Non-pigmented ciliary epithelial cell (primary cell): ENCODE data around the gene TPPP2.
A peak's percentile ranks its signal among the peaks of the same experiment; 100 is the strongest.
"Not testable (repeated sequence)": the region's sequence is repeated elsewhere in the genome, so short reads cannot be mapped to it uniquely, and the experiment has no call there.

Experiments
- DNase-seq: peaks from one replicate; pipeline ENCODE4 v3.0.0-alpha.2; 2010; ENCODE audit warnings: low read depth

TPPP2 gene

DNA sequence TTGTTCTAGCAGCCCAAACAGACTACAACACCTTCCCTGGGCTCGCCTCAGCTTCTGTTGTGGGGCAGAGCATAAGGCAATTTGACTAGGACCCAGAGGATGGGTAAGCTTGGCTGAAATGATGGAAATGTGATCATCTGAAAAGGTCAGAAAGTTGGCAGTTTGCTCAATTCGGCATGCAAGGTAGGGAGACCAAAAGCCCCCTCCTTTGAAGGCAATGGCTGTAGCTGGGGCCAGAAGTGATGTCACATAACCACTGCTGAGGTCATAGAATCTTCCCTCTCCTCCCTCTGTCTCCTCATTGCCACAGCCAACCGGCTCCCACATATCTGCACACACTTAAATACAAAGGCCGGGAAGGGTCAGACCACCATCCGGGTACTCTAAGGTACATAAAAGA lies at the start of gene TPPP2:
Gene TPPP2 (plus strand): TSS at position 301 of the 400 bp plus-strand sequence. CDS start 365 bp downstream, outside the sequence.
- no peak for DNase-seq

DNA sequence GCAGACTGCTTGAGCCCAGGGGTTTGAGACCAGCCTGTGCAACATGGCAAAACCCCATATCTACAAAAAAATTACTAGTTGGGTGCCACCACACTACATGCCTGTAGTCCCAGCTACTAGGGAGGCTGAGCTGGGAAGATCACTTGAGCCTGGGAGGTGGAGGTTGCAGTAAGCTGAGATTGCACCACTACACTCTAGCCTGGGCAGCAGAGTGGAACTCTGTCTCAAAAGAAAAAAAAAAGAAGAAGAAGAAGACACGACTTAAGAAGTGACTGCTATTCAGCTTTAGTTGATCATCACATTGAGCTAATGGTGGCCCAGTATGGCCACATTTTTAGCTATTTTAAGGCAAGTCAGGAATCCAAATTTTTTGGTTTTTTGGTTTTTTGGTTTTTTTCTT lies 49.1 kb upstream of the TPPP2 start:
- no peak for DNase-seq

DNA sequence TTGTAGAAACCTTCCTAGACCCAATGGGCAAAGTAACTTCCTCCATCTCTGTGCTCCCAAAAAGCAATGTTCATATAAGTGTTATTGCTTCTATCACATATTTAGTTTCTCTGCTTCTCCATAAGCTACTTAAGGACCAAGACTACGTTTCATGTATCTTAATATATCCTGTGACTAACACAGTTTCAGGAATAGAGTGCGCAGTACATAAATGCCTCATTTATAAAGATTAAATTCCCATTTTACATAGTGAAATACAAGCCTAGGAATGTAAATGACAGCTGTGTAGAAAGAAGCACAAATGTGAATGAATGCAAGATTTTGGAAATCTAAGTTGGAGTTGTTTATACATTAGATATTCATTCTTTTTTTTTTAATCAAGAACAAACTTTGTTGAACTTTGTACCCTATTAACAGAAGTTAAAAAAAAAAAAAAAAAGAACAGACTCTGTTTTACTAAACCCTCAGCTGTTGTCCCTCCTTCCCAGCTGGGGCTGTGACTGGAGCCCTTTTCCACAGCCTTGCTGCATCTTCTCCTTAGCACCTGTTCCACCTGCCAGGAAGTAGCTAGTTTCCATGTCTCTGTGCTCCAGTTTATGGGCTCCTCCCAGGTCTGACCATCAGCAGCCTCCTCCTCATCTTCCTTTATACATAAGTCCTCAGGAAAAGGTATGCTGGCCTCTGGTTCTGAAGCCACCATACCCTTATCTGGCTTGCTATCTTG lies 47.2 kb upstream of the TPPP2 start:
- no peak for DNase-seq

DNA sequence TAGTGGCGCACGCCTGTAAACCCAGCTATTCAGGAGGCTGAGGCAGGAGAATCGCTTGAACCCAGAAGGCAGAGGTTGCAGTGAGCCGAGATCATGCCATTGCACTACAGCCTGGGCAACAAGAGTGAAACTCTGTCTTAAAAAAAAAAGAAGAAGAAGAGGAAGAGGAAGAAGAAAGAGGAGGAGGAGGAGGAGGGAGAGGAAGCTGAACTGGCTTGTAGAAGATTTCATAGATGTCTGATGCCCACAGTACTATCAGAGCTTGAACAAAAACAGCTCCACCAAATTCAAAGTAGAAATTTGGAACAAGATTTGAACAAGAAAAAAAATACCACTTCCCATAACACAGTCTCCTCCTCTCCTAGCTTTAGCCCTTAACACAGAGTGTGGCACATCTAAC lies 44.4 kb upstream of the TPPP2 start:
- DNase-seq: not testable (repeated sequence)

DNA sequence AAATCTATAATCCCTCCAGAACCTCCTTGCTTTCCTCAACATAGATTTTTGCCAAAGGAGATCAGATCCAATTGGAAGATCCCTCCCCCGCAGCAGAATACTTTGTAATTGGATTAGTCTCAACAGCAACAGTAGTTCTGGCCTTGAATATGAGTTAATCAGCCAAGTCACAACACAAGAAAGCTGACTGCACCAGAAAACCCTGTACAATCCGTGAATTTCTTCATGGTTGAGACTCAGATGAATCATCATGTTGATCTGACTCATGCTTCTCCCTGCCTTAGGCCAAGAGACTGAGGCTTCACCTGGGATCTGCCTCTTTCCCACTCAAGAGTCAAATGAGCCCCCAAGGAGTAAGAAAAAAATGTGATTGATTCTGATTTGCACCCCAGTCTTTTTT lies 43.2 kb upstream of the TPPP2 start:
- peak; percentile 94 for DNase-seq

DNA sequence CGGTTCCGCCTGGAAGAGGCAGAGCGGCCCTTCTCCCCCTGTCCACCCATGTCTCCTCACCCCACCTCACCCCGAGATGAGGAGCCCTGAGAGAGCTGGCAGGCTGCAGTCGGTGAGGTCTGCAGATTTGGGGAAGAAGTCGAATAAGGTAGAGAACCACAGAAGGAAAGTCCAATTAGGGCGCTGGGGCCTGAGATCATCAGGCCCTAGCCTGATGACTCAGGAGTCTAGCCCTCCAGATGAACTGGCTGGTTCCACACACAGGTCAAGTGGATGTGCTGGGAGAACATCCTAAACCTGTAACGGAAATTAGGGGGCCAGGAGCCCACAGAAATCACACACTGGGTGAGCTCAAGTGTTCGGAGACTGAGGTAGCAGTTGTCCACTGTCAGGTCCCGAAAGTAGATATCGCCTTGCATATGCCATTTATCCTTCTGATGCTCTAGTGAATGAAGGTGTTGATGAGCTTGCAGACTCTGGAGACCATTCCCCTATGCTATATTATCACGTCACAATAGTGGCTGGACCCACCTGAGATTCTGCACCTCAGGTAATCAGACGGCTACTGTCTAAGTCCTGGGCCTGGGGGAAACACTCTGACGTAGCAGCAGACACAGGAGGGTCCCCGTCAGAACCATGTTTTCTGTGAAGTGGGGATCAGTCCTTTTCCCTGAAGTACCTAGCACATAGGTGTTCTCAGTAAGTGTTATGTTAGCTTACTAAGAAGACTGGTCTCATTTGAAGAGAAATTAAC lies 41.1 kb upstream of the TPPP2 start:
- no peak for DNase-seq

DNA sequence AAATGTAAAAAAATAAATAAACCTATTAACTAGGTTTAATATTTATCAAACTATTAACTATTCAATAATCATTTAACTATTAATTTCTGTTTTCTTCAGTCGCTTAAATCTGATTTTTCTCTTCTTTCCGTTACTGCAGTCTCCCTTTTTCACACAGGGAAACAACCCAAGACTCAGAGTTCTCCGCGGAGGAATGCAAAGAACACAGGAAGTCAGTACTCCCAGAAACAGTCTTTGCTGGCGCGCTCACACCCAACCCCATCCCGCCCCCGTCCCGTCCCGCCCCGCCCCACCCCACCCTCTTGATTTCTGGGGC lies 40.6 kb upstream of the TPPP2 start:
- no peak for DNase-seq

DNA sequence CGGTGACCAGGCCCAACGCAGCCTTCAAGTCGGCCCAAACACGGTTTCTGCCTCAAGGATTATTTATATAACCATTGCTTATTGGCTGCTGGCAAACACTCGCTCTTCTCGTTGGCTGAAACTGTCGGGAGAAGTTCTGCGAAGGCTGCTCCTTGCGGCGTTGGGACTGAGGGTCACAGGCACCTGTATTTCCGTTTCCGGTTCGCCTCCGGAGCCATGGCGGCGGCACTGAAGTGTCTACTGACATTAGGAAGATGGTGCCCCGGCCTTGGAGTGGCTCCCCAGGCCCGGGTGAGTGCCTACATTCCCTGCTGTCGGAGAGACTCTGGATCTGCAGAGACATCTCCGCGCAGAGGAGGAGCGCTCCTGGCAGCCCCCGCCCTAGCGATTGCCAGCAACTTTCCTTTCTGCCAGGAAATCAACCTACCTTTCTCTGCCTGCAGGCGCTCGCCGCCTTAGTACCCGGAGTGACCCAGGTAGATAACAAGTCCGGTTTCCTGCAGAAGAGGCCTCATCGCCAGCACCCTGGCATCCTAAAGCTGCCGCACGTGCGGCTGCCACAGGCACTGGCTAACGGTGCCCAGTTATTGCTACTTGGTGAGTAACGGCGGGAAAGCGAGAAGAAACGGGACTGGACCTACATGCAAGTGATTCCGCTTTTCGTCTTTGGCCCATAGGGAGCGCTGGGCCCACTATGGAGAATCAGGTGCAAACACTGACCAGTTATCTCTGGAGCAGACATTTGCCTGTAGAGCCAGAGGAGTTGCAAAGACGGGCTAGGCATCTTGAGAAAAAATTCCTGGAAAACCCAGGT lies 40.0 kb upstream of the TPPP2 start, which contains the start of gene METTL17:
Gene METTL17 (plus strand): TSS at position 194 of the 814 bp plus-strand sequence. CDS start 23 bp downstream, at position 217.
- peak; percentile 93 for DNase-seq

DNA sequence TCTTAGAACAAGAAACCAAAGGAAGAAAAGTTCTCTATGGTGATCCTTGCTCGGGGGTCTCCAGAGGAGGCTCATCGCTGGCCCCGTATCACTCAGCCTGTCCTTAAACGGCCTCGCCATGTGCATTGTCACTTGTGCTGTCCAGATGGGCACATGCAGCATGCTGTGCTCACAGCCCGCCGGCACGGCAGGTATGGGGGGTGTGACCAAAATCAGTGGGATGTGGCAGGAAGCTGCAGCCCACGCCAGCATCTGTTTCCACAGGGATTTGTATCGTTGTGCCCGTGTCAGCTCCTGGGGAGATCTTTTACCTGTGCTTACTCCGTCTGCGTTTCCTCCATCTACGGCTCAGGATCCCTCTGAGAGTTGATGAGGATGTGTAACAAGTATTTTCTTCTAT lies 33.5 kb upstream of the TPPP2 start:
- no peak for DNase-seq

DNA sequence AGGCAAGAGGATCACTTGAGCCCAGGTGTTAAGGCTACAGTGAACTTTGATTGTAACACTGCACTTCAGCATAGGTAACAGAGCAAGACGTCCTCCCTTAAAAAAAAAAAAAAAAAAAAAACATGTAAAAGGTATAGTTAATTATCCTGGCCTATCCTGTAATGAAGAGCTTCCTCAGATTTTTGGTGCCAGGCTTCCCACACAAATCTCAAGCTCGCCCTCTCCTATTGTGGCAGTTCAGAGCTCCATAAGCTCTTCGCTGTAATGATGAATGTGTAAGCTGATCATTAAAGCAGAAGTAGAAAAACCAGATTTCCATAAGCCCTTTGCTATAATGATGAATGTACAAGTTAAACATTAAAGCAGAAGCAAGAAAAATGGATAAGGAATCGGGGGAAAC lies 32.9 kb upstream of the TPPP2 start:
- no peak for DNase-seq

DNA sequence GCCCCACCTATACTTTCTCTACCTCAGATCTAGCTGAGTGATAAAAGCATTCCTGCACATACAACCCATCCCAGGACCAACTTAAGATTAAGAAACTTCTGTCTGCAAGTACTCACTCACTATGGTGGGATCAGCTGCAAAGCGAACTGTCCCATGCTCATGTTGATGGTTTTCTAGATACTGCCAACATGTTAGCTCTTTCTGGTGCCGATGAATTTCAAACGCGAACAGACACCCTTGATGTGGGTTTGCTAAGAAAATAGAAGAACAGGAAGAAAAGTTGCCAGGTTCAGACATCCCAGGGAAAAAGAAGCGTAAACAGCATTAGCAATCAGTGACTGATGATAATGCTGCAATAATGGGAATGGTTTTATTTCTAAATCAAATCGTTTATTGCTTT lies 32.5 kb upstream of the TPPP2 start:
- no peak for DNase-seq

DNA sequence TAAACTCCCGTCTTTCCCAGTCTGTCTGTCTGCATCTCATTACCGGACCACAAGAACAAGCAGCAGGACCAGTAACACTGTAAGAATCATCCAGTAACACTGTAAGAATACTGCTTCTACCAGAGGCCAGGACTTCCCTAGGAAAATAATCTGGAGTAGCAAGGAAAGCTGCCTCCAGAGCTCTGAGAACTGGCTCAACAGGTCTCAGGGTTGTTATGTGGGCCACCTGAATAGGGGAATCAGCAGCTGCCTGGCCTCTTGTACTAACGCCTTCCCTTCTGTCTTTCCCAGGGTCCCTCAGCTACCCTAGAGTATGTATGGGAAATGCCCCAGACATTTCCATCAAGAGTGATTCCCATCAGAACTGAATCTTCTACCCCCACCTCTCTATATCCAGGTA lies 31.9 kb upstream of the TPPP2 start:
- DNase-seq: no peak

DNA sequence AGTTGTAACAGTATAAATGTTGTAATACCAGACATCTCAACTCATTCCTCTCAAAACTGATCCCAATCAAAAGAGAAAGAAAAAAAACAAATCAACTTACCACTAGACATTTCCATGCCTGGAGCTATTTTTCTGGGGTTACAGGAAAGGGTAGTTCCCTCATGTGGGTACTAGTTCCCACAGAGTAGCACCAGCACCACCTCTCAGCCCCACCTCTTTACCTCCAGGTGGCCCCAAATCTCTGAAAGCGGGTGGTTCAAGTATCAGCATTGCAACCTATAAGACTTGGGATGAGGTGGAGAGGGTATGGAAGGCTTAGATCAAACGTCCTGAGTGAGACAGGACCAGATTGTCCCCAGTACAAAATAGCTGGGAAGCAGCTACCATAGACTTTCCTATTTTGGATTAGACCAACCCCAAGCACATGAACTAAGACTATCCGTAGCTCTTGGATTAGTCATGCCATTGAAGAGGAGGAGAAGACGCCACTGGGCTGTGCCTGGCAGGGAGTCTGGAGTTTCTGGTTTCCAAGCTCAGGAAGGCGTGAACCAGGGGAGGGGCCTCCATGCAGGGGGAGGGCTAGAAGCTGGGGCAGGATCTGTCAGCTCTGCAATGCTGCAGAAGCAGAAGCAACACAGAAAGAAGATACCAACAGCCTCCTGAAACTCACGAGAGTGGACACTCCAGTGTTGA lies 31.2 kb upstream of the TPPP2 start, which contains the start of gene SLC39A2:
Gene SLC39A2 (plus strand): TSS at position 620 of the 693 bp plus-strand sequence. CDS start 154 bp downstream, outside the sequence.
- no peak for DNase-seq

DNA sequence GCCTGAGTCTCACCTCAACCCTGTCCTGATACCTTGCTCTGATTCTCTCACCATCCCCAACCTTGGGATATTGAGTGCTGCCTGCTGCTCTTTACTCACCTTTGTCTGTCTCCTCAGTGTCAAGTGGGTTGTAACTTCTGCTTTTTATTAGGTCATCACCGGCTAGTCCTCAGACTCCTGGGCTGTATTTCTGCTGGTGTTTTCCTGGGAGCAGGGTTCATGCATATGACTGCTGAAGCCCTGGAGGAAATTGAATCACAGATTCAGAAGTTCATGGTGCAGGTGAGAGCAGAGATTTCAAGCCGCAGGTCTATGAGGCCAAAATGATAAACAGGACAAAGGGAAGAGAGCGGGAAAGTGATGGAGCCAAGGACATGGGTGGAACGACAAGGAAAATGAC lies 30.4 kb upstream of the TPPP2 start:
- DNase-seq: no peak

DNA sequence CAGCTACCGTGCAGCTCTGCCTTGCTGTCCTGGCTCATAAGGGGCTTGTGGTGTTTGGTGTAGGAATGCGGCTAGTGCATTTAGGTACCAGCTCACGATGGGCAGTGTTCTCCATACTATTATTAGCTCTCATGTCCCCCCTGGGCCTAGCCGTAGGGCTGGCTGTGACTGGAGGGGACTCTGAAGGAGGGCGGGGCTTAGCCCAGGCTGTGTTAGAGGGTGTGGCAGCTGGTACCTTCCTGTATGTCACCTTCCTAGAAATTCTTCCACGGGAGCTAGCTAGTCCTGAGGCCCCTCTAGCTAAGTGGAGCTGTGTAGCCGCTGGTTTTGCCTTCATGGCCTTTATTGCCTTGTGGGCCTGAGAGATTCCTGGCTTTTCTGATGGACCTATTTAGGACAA lies 28.8 kb upstream of the TPPP2 start:
- no peak for DNase-seq

DNA sequence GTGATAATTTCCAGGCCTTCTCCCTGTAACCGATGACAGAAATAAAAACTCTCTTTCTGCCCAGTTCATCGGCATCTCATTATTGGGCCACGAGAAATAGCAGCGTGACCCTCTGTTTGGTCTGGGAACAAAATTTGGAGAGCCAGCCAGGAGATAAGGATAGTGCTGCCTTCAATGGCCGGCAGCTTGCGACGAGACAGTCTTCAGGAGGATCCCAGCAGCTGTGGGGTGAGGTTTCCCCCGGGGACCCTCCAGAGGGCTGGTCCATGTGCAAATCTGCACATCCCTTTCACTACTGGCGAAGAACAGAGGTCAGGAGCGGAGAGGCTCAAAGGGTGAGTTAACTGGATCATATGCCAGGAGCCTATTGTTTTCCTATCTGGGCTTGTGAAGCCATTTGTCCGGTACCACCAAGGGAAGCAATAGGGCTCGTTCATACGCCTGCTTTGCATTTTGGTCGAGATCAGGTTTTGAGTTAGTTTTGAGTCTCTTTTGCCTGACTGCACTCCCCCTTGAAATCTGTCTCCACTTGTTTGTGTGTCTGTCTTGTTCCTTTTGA lies 26.1 kb upstream of the TPPP2 start:
- DNase-seq: no peak

DNA sequence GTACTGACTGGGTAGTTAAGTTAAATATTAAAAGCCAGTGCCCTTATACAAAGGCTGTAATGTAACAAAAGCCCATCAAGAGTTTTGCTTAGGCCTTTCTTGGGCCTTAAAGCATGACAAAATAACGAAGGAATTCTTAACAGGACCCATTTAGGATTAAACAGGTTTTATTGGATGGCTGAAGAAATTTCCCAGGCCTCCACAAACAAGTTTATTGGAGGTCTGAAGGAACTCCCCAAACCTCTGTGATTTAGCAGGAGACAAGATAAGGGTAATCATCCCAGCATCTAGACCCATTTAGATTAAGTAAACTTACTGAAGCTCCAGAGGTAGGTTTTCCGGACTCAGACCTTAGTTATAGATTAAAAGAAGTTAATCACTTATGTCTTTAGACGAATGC lies 20.3 kb upstream of the TPPP2 start:
- DNase-seq: not testable (repeated sequence)

DNA sequence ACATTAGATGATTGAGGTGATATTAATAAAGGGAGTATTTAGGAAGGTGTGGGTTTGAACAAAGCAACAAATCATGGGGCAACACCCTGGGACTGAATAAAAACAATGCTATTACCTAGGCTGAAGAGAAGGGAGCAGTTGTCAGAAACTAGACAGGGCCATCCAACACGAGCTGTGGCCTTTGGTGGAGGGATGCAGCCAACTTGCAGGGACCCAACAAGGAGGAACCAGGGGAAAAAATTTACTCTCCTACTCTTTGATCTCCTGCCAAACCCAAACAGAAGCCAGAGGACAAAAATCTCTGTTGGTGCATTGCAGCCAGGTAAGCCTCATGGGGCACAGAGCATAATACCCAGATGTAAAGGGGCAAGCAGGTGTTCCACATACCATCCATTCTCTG lies 18.9 kb upstream of the TPPP2 start:
- DNase-seq: no peak

DNA sequence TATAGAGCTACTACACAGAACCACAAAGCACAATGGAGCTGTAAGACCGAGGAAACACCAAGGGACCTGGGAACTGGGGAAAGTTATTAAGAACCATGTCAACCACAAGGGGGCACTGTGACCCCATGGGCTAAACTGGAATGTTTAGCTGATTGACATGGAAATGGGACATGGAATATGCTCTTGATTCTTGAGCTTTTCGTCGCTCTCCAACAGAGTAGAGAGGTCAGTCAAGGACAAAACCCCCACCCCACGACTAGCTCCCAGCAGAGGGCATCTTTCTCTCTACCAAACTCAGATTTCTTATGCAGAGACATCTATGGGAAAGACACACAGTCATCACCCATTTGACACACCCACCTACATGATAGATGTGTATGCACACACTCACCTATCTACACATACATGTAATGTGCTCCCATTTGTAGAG lies 15.2 kb upstream of the TPPP2 start:
- peak; percentile 63 for DNase-seq

DNA sequence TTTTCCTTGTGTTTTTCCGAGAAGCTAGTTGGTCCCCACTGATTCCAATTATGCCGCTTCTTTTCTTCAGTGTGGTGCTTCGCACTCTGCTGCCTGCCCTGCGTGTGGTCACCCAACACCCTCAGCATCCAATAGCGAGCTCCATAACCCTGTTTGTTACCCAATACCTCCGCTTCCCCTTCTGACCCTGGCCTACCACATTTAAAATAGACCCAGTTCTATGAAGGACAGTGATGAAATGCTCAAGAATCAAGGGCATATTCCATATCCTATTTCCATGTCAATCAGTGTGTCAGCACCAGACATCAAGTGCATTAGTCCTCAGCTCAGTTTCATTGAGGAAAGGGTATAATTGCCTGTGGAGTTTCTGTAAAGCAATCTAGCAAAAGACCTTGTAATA lies 14.7 kb upstream of the TPPP2 start:
- no peak for DNase-seq

DNA sequence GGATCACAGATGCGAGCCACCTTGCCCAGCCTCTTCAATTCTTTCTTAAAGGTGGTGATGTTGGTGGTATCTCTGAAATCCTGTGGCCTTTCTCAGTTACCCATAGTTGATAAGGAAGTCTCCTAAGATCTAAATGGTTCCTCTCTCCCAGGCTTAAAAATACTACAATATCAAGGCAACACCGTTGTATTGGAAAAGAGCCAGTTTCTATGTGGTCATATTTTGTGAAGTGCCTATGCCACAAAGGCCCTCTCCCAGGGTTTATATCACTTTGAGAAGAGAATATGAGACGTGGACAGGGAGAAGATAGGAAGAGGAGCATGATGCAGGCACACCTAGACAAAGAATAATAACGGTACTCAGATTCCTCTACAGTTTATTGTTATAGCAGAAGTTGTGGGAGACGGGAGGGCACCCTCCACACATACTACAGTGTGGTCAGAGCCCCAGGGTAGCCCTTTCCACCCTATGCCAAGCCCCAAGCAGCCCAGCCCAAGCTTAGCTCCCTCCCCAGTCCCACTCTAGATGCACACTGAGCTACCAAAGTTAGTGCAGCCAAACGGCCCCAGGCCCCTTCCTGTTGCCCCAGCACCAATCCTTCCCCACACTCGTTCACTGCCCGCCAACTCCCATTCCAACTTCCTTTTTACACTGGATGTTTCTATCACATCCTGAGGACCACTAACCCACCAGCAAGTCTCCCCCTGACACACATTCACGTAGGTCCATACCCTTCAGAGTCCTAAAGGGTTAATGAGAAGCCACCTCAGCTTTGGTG lies 13.4 kb upstream of the TPPP2 start:
- DNase-seq: no peak
